Mucosa of descending colon (tissue), 3 donors: ENCODE results near the gene OR7C1. TPM values are rescaled to one million over a fixed set of nuclear protein-coding genes. Genes with fewer than 3 reads are reported as not detected.
"Not testable (repeated sequence)": the region's sequence is repeated elsewhere in the genome, so short reads cannot be mapped to it uniquely, and the experiment has no call there.

Experiments
- ATAC-seq: fragments of 200-7000 bp; cut with Tn5 transposase; one replicate; pipeline ENCODE4 v1.9.1; 2020; ENCODE audit warnings: mild to moderate bottlenecking, moderate library complexity
- DNase-seq, 3 donors: peaks; one replicate each; pipeline ENCODE4 v3.0.0-alpha.2; 2020
- H3K36me3 ChIP-seq: fragments of 200-600 bp; one replicate; pipeline ENCODE4 v1.8.0; 2021; ENCODE audit warnings: low read depth, mild to moderate bottlenecking
- H3K4me1 ChIP-seq: fragments of 200-600 bp; one replicate; pipeline ENCODE4 v1.8.0; 2021; ENCODE audit warnings: low read depth, mild to moderate bottlenecking
- H3K4me3 ChIP-seq: fragments of 200-600 bp; one replicate; pipeline ENCODE4 v1.8.0; 2021; ENCODE audit warnings: mild to moderate bottlenecking
- H3K9me3 ChIP-seq: fragments of 200-600 bp; one replicate; pipeline ENCODE4 v1.8.0; 2021; ENCODE audit warnings: mild to moderate bottlenecking
- intact Hi-C, 2 donors: fragments of 100-400 bp; cut with DNase I in 1 of 2; cut with micrococcal nuclease in 1 of 2; formaldehyde crosslinking; loops; one replicate each; pipeline versions ENCODE4 v1.11.0 to v1.11.1; 2022; cut with DNase I, micrococcal nuclease
- total RNA-seq, 3 donors: library from RNA; stranded (reverse); fragmentation: NEBNext Ultra II Directional in 2 of 3; extraction: Animal tissue kit (Norgen Biotek cat#: 25700) in 2 of 3; gene quantifications; one replicate each; pipeline versions ENCODE4 v1.2.1 to v1.2.4, GENCODE V29; 2021 to 2023
- TF ChIP-seq, protein P1 (sequence below): fragments of 200-600 bp; IDR thresholded peaks from one replicate; pipeline ENCODE4 v1.8.0; 2022; ENCODE audit warnings: antibody characterized with exemption, mild to moderate bottlenecking
- donor health status: DM: no; HTN: no; CAD: no; lungs with moderate emphysema.
- donor health status: DM: no; HTN: no; CAD: no.
- donor health status: DM: no; HTN: yes; CAD: no.

OR7C1 gene
- total RNA-seq, 3 donors from 2014 or later: not detected

GRCh38 chr19:14774373-14774772, 60.6 kb downstream of the OR7C1 start:
- TF ChIP-seq, protein P1, sequence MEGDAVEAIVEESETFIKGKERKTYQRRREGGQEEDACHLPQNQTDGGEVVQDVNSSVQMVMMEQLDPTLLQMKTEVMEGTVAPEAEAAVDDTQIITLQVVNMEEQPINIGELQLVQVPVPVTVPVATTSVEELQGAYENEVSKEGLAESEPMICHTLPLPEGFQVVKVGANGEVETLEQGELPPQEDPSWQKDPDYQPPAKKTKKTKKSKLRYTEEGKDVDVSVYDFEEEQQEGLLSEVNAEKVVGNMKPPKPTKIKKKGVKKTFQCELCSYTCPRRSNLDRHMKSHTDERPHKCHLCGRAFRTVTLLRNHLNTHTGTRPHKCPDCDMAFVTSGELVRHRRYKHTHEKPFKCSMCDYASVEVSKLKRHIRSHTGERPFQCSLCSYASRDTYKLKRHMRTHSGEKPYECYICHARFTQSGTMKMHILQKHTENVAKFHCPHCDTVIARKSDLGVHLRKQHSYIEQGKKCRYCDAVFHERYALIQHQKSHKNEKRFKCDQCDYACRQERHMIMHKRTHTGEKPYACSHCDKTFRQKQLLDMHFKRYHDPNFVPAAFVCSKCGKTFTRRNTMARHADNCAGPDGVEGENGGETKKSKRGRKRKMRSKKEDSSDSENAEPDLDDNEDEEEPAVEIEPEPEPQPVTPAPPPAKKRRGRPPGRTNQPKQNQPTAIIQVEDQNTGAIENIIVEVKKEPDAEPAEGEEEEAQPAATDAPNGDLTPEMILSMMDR: no peak
- no peaks in the 10 kb centered on the region for H3K9me3 ChIP-seq
- H3K4me1 ChIP-seq: peaks cover 4% of the 10 kb centered on the region
- H3K36me3 ChIP-seq: no peaks in the 10 kb centered on the region
- intact Hi-C loops: no loop called here
- ATAC-seq (no peak), DNase-seq (no peak)
- H3K4me3 ChIP-seq: no peak overlapping the region

DNA sequence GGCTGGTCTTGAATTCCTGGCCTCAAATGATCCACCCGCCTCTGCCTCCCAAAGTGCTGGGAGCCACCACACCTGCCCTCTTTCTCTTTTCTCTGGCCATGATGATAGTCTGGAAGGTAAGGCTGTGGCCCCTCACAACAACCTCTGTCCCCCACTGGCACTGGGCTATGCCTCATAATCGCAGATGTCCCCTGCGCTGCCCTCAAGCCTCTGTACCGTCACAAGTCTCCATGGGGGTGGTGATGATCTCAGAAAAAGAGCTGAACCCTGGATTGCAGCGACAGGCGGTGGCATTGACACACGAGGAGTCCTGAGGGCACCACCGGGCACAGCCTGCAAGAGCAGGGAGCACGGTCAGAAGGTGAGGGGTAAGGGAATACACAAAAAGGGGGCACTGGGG, 61.3 kb downstream of the OR7C1 start:
- H3K36me3 ChIP-seq, H3K4me1 ChIP-seq, DNase-seq, ATAC-seq, intact Hi-C loops, H3K4me3 ChIP-seq, H3K9me3 ChIP-seq: not testable (repeated sequence)

- Histone ChIP-seq H3K9me3 (no peaks in the 10 kb centered on the region), H3K4me1 (peaks cover 4% of the 10 kb centered on the region), H3K4me3 (no peak overlapping the region), H3K36me3 (no peaks in the 10 kb centered on the region)
- no peak for ATAC-seq
- intact Hi-C loops: no loop called here
- TF ChIP-seq, protein P1: no peak
- no peak for DNase-seq
These were observed 62.0 kb downstream of the OR7C1 start for GRCh38 chr19:14772995-14773394.

DNA sequence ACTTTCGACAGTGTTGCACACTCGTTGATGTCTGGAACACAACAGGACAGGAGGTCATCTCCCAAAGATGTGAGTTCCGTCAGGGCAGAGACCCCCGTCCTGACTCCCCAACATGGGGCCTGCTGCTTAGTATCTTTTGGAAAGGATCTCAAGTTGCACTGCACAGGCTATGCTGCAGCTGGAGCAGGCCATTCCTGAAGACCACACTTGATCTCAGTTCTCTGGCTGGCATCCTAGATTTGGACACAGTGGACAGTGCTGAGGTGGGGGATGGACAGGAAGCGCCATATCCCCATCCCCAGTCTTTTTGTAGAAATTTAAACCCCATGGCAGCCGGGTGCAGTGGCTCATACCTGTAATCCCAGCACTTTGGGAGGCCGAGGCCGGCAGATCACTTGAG, 62.5 kb downstream of the OR7C1 start:
- ATAC-seq (no peak), DNase-seq (no peak)
- Histone ChIP-seq H3K4me3 (no peak overlapping the region), H3K9me3 (no peaks in the 10 kb centered on the region), H3K36me3 (no peaks in the 10 kb centered on the region), H3K4me1 (peaks cover 4% of the 10 kb centered on the region)
- intact Hi-C loops: no loop called here
- TF ChIP-seq, protein P1: no peak

DNA sequence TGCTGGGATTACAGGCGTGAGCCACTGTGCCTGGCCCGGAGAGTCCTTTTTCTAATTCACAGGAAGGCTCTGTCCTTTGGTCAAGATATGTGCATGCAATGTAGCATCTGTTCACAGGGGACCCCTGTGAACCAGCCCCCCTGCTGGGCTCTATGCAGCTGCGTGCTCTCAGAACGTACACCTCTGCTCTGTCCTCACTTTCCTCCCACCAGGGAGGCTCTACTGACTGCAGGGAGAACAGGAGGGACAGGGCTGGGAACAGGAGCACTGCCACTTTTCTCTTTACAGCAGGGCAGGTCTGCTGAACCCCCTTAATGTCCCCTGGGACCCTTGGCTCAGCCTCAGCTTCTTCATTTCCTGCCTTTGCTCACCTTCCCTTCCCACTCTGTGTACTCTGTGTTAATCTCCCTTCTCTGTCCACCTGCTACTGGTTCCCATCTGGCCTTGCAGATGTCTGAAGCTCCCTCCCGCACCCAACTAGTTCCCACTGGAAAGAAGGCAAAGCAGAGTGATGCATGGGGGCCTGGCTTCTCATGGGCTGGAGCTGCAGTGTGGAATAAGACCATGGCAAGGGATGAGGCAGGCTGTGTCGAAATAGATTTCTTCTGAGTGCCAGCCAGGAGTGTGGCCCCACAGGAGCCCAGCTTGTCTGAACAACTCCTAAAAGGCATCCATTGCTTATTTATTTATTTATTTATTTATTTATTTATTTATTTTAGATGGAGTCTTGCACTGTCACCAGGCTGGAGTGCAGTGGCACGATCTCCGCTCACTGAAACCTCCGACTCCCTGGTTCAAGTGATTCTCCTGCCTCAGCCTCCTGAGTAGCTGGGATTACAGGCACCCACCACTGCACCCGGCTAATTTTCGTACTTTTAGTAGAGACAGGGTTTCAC, 63.8 kb downstream of the OR7C1 start:
- Histone ChIP-seq H3K4me1 (no peaks in the 10 kb centered on the region), H3K9me3 (no peaks in the 10 kb centered on the region), H3K4me3 (no peak overlapping the region), H3K36me3 (no peaks in the 10 kb centered on the region)
- ATAC-seq (no peak), DNase-seq (no peak)
- TF ChIP-seq, protein P1: no peak
- intact Hi-C loops: no loop called here

- ATAC-seq (no peak), DNase-seq (no peak)
- Histone ChIP-seq H3K4me3 (no peak overlapping the region), H3K4me1 (no peaks in the 10 kb centered on the region), H3K36me3 (no peaks in the 10 kb centered on the region), H3K9me3 (no peaks in the 10 kb centered on the region)
- intact Hi-C loops: no loop called here
- TF ChIP-seq, protein P1: no peak
These were observed 64.8 kb downstream of the OR7C1 start for GRCh38 chr19:14770136-14770535.
